Measurements from ENCODE around the gene NAGK. TPM values are rescaled to one million over a fixed set of nuclear protein-coding genes. Genes with fewer than 3 reads are reported as not detected.
"Not testable (repeated sequence)": the region's sequence is repeated elsewhere in the genome, so short reads cannot be mapped to it uniquely, and the experiment has no call there.

NAGK gene
- total and polyA plus RNA-seq, 9 of the 15 experiments (the other 6 are each of a cell fraction or from before 2014, with no cell fraction given) = 4.9 to 14.9 (median 10.6) TPM

- intact Hi-C loops (cut with micrococcal nuclease) = no loop called here
- Histone ChIP-seq H3K27me3 (ENCODE audit: control insufficient read depth in 2 of 2, insufficient read depth in 2 of 2, low read length in 2 of 2) (peaks cover 14 to 50% of the 10 kb centered on the region in 2 experiments; a peak in 4 of 5 replicates), H3K27ac (ENCODE audit: extremely low read depth, low read depth, low read length) (no peak overlapping the region), H3K4me2 (ENCODE audit: insufficient read depth, low read length) (no peak overlapping the region), H4K20me1 (replicated peaks; ENCODE audit: control insufficient read depth, insufficient read depth, low read length) (no peaks in the 10 kb centered on the region), H3K9me1 (ENCODE audit: control insufficient read depth, insufficient read depth, low read length) (no peaks in the 10 kb centered on the region), H3K79me2 (ENCODE audit: control insufficient read depth, insufficient read depth, low read length) (no peaks in the 10 kb centered on the region), H3K36me3 (ENCODE audit: control insufficient read depth, insufficient read depth, low read length) (no peaks in the 10 kb centered on the region), H2AFZ (ENCODE audit: low read depth, low read length) (no peak overlapping the region), H3K4me3 (no peak overlapping the region), H3K4me1 (replicated peaks in 1 of 2; ENCODE audit: control insufficient read depth in 2 of 2, insufficient read depth in 2 of 2, low read length in 2 of 2) (peaks cover 0 to 4% of the 10 kb centered on the region in 2 experiments; a peak in 3 of 5 replicates), H3K9me3 (replicated peaks; ENCODE audit: control insufficient read depth, insufficient read depth, low read depth, low read length) (no peaks in the 10 kb centered on the region), H3K9ac (ENCODE audit: insufficient read depth in 1 of 2, low read depth in 2 of 2, low read length in 2 of 2) (no peak overlapping the region)
- DNase-seq (ENCODE audit: extremely low read depth in 1 of 4, low spot score in 3 of 4) (no peak), ATAC-seq (no peak), FAIRE-seq (no peak)
- POLR2A ChIA-PET = no interaction called here
- TF ChIP-seq NFE2 (IDR thresholded peaks at IDR 0.05; ENCODE audit: low read depth) (peak; percentile 7; the same call in 1 of the 2 replicates), HCFC1 (IDR thresholded peaks at IDR 0.05; ENCODE audit: low read depth, low read length) (no peak), FOSL1 (tag; conservative IDR thresholded peaks at IDR 0.05) (peak; percentile 50; the same call in 1 of the 2 replicates), C11orf30 (IDR thresholded peaks at IDR 0.05; ENCODE audit: low read depth) (peak; percentile 7; the same call in 1 of the 2 replicates), ZNF395 (CRISPR knock-in tag; IDR thresholded peaks at IDR 0.05) (no peak)
- WGBS (ENCODE audit: insufficient coverage, low coverage, missing lambda C conversion rate) = 20% methylated on average over 7 of the region's 7 CpGs
- in situ Hi-C loops (cut with MboI) = no loop called here
- CTCF ChIA-PET (ENCODE audit: low intra/inter-chr PET ratio) = no interaction called here
- BruUV-seq (replicated peaks) = no TSS peak
These were observed 20.4 kb upstream of the NAGK start for GRCh38 chr2:71048096-71048495.

DNA sequence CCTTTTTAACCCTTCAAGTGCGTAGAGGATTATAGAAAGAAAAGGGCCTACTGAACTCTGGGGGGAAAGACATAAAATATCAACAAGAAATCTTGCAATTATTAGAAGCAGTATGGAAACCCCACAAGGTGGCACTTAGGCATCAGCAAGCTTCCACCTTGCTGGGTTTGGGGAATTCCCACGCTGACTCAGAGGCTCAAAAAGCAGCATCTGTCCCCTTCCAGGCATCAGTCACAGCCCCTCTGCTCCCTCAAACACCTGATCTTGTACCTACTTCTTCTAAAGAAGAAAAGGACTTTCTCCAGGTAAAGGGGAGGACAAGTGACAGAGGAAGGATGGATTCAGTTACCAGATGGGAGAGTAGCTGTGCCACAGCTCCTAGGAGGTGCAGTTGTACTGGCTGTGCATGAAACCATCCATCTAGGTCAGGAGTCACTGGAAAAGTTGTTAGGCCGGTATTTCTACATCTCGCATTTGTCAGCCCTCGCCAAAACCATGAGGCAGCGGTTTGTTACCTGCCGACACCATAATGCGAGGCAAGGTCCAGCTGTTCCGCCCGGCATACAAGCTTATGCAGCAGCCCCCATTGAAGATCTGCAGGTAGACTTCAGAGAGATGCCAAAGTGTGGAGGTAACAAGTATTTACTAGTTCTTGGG is 18.6 kb upstream of the NAGK start:
- H3K9ac ChIP-seq (ENCODE audit: insufficient read depth in 1 of 2, low read depth in 2 of 2, low read length in 2 of 2); H3K27ac ChIP-seq (ENCODE audit: extremely low read depth, low read depth, low read length); H3K4me1 ChIP-seq (replicated peaks in 1 of 2; ENCODE audit: control insufficient read depth in 2 of 2, insufficient read depth in 2 of 2, low read length in 2 of 2); ATAC-seq; POLR2A ChIA-PET; BruUV-seq (replicated peaks); H4K20me1 ChIP-seq (replicated peaks; ENCODE audit: control insufficient read depth, insufficient read depth, low read length); DNase-seq (ENCODE audit: extremely low read depth in 1 of 4, low spot score in 3 of 4); H3K9me1 ChIP-seq (ENCODE audit: control insufficient read depth, insufficient read depth, low read length); FAIRE-seq; H3K36me3 ChIP-seq (ENCODE audit: control insufficient read depth, insufficient read depth, low read length); H3K4me3 ChIP-seq; in situ Hi-C loops (cut with MboI); H3K9me3 ChIP-seq (replicated peaks; ENCODE audit: control insufficient read depth, insufficient read depth, low read depth, low read length); H3K79me2 ChIP-seq (ENCODE audit: control insufficient read depth, insufficient read depth, low read length); CTCF ChIA-PET (ENCODE audit: low intra/inter-chr PET ratio); H2AFZ ChIP-seq (ENCODE audit: low read depth, low read length); intact Hi-C loops (cut with micrococcal nuclease); H3K4me2 ChIP-seq (ENCODE audit: insufficient read depth, low read length): not testable (repeated sequence)
- WGBS (ENCODE audit: insufficient coverage, low coverage, missing lambda C conversion rate) = 20% methylated on average over 9 of the region's 10 CpGs
- peaks cover 18 to 51% of the 10 kb centered on the region in 2 experiments; a peak in 4 of 5 replicates for H3K27me3 ChIP-seq (ENCODE audit: control insufficient read depth in 2 of 2, insufficient read depth in 2 of 2, low read length in 2 of 2)

DNA sequence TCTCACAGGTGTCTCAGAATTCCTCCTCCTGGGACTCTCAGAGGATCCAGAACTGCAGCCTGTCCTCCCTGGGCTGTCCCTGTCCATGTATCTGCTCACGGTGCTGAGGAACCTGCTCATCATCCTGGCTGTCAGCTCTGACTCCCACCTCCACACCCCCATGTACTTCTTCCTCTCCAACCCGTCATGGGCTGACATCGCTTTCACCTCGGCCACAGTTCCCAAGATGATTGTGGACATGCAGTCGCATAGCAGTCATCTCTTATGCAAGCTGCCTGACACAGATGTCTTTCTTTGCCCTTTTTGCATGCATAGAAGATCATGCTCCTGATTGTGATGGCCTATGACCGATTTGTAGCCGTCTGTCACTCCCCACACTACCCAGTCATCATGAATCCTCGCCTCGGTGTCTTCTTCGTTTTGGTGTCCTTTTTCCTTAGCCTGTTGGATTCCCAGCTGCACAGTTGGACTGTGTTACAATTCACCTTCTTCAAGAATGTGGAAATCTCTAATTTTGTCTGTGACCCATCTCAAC is 13.2 kb upstream of the NAGK start:
- CTCF ChIA-PET (ENCODE audit: low intra/inter-chr PET ratio); H4K20me1 ChIP-seq (replicated peaks; ENCODE audit: control insufficient read depth, insufficient read depth, low read length); H3K9me3 ChIP-seq (replicated peaks; ENCODE audit: control insufficient read depth, insufficient read depth, low read depth, low read length); in situ Hi-C loops (cut with MboI); BruUV-seq (replicated peaks); H3K4me3 ChIP-seq; H3K4me2 ChIP-seq (ENCODE audit: insufficient read depth, low read length); DNase-seq (ENCODE audit: extremely low read depth in 1 of 4, low spot score in 3 of 4); H3K4me1 ChIP-seq (replicated peaks in 1 of 2; ENCODE audit: control insufficient read depth in 2 of 2, insufficient read depth in 2 of 2, low read length in 2 of 2); intact Hi-C loops (cut with micrococcal nuclease); H3K27ac ChIP-seq (ENCODE audit: extremely low read depth, low read depth, low read length); H2AFZ ChIP-seq (ENCODE audit: low read depth, low read length); H3K9me1 ChIP-seq (ENCODE audit: control insufficient read depth, insufficient read depth, low read length); H3K36me3 ChIP-seq (ENCODE audit: control insufficient read depth, insufficient read depth, low read length); H3K79me2 ChIP-seq (ENCODE audit: control insufficient read depth, insufficient read depth, low read length); H3K9ac ChIP-seq (ENCODE audit: insufficient read depth in 1 of 2, low read depth in 2 of 2, low read length in 2 of 2); FAIRE-seq; ATAC-seq: not testable (repeated sequence)
- peaks cover 32 to 35% of the 10 kb centered on the region in 2 experiments for H3K27me3 ChIP-seq (ENCODE audit: control insufficient read depth in 2 of 2, insufficient read depth in 2 of 2, low read length in 2 of 2)
- 0% methylated on average over 10 of the region's 10 CpGs for WGBS (ENCODE audit: insufficient coverage, low coverage, missing lambda C conversion rate)
- POLR2A ChIA-PET = interaction anchor here (1.1 kb wide), 1 partner anchor 13 kb away, joined by 4 read pairs; the partner anchor contains the start of gene NAGK

Data from K562 (cell line).